ENCODE results near the gene CTNNBIP1. TPM values are rescaled to one million over a fixed set of nuclear protein-coding genes. Genes with fewer than 3 reads are reported as not detected.

Gene CTNNBIP1
- total RNA-seq, 1 donor from 2014 or later, result 44.7 TPM

DNA sequence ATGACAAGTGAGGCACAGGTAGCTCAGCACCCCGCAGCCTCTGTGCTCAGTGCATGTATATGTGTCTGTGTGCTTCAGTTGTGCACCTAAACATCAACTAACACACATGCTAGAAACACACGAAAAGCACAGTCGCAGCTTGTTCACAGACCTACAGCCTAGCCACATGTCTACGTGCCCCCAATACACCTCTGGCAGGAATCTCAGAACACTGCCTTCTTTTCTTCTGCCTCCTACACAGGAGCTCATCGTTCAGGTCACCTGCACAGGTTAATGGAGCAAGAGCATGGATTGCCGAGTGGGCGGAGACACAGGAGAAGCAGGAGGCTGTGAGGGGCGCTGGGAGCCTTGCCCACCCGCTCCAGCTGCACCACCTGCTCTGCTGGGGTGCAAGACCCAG lies 31.7 kb downstream of the CTNNBIP1 start:
- Histone ChIP-seq H3K27me3 (no peaks in the 10 kb centered on the region), H3K4me1 (peaks cover 27% of the 10 kb centered on the region), H3K36me3 (no peaks in the 10 kb centered on the region), H3K4me3 (no peak overlapping the region), H3K27ac (no peak overlapping the region), H3K9me3 (no peaks in the 10 kb centered on the region)
- intact Hi-C loops (cut with DNase I), result loop anchor here (10.0 kb wide), 1 partner anchor 56 kb away; no protein-coding TSS in a partner anchor
- no peak for TF ChIP-seq POLR2AphosphoS5 (IDR thresholded peaks at IDR 0.05; ENCODE audit: insufficient read depth in 1 of 2, low read depth in 1 of 2)
- TF ChIP-seq, protein P1, sequence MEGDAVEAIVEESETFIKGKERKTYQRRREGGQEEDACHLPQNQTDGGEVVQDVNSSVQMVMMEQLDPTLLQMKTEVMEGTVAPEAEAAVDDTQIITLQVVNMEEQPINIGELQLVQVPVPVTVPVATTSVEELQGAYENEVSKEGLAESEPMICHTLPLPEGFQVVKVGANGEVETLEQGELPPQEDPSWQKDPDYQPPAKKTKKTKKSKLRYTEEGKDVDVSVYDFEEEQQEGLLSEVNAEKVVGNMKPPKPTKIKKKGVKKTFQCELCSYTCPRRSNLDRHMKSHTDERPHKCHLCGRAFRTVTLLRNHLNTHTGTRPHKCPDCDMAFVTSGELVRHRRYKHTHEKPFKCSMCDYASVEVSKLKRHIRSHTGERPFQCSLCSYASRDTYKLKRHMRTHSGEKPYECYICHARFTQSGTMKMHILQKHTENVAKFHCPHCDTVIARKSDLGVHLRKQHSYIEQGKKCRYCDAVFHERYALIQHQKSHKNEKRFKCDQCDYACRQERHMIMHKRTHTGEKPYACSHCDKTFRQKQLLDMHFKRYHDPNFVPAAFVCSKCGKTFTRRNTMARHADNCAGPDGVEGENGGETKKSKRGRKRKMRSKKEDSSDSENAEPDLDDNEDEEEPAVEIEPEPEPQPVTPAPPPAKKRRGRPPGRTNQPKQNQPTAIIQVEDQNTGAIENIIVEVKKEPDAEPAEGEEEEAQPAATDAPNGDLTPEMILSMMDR (IDR thresholded peaks at IDR 0.05), result no peak
- TF ChIP-seq POLR2A (IDR thresholded peaks at IDR 0.05), result no peak
- no peak for DNase-seq (ENCODE audit: extremely low spot score in 2 of 2)

- DNase-seq (ENCODE audit: extremely low spot score in 2 of 2), result no peak
Measured at GRCh38 chr1:9877962-9878361, 32.1 kb downstream of the CTNNBIP1 start.

GRCh38 chr1:9875636-9876000 lies 34.5 kb downstream of the CTNNBIP1 start:
- Histone ChIP-seq H3K27ac (no peak overlapping the region), H3K4me3 (peak overlapping the region in 1 of 2 donors; percentile 18), H3K27me3 (no peaks in the 10 kb centered on the region), H3K9me3 (no peaks in the 10 kb centered on the region), H3K4me1 (peaks cover 36% of the 10 kb centered on the region), H3K36me3 (peaks cover 0 to 5% of the 10 kb centered on the region in 2 donors)
- intact Hi-C loops (cut with DNase I), result loop anchor here (10.0 kb wide), 1 partner anchor 59 kb away; no protein-coding TSS in a partner anchor
- TF ChIP-seq, protein P1 (IDR thresholded peaks at IDR 0.05), result no peak
- TF ChIP-seq POLR2AphosphoS5 (IDR thresholded peaks at IDR 0.05; ENCODE audit: insufficient read depth in 1 of 2, low read depth in 1 of 2) (no peak), POLR2A (IDR thresholded peaks at IDR 0.05) (no peak)
- DNase-seq (ENCODE audit: extremely low spot score in 2 of 2), result no peak

More at GRCh38 chr1:9877962-9878361, 32.1 kb downstream of the CTNNBIP1 start:
- TF ChIP-seq POLR2AphosphoS5 (IDR thresholded peaks at IDR 0.05; ENCODE audit: insufficient read depth in 1 of 2, low read depth in 1 of 2) (peak; percentile 35 to 54), POLR2A (IDR thresholded peaks at IDR 0.05) (no peak)
- TF ChIP-seq, protein P1 (IDR thresholded peaks at IDR 0.05), result no peak
- Histone ChIP-seq H3K4me3 (peak overlapping the region in 1 of 2 donors; percentile 6), H3K27me3 (no peaks in the 10 kb centered on the region), H3K27ac (no peak overlapping the region), H3K4me1 (peaks cover 29% of the 10 kb centered on the region), H3K36me3 (no peaks in the 10 kb centered on the region), H3K9me3 (no peaks in the 10 kb centered on the region)
- intact Hi-C loops (cut with DNase I), result loop anchor here (10.0 kb wide), 1 partner anchor 57 kb away; no protein-coding TSS in a partner anchor

DNA sequence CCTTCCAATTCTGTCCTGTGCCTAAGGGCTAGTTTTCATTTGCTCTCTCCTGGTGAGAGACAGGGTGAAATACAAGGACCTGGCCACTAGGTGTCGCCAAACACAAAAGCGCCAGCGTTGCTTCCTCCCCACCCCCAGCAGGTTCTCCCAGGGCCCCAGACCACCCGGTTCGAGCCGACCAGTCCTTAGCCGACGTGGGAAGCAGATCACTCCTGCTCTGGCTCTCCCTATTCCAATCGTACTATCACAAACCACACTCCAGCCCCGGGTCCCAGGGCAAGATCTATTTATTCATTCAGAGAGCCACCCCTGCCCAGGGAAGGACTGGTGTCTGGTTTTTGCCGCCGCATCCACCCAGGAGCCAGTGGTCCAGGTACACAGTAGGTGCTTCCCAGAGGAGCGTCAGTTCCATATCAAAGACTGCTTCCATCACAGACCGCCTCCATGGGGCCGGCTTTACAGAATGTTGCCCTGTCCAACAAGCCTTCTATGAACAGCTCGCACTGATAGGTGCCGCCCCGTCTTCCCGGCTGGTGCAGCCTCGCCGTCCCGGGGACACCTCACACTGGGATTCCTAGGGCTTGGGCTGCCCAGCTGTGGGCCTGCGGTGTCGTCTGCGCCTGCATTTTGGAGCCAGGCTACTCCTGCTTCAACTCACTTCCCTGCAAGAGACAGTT lies 35.0 kb downstream of the CTNNBIP1 start:
- no peak for TF ChIP-seq POLR2AphosphoS5 (IDR thresholded peaks at IDR 0.05; ENCODE audit: insufficient read depth in 1 of 2, low read depth in 1 of 2)
- TF ChIP-seq, protein P1 (IDR thresholded peaks at IDR 0.05), result peak; percentile 86 to 93 (median 88)
- Histone ChIP-seq H3K4me1 (peaks cover 38% of the 10 kb centered on the region), H3K27ac (peak overlapping the region; percentile 8), H3K36me3 (peaks cover 0 to 7% of the 10 kb centered on the region in 2 donors), H3K27me3 (no peaks in the 10 kb centered on the region), H3K4me3 (peak overlapping the region in 1 of 2 donors; percentile 18), H3K9me3 (no peaks in the 10 kb centered on the region)
- intact Hi-C loops (cut with DNase I), result loop anchor here (10.0 kb wide), 1 partner anchor 60 kb away; no protein-coding TSS in a partner anchor
- DNase-seq (ENCODE audit: extremely low spot score in 2 of 2), result no peak

DNA sequence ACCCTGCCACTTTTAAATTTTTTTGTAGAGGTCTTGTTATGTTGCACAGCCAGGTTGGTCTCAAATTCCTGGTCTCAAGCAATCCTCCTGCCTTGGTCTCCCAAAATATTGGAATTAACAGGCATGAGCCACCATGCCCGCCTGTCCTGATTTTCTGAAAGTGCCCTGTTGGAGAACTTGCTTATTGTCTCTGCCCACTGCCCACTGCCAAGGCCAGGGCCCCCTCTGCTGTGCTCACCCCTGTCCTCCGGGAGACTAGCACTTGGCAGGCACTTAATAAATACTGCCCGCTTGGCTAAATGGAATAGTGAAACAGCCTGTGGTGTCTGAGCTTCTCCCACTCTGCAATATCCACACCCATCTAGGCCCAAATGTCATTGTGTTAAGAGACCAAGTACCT lies 35.7 kb downstream of the CTNNBIP1 start:
- intact Hi-C loops (cut with DNase I), result loop anchor here (10.0 kb wide), 1 partner anchor 60 kb away; no protein-coding TSS in a partner anchor
- Histone ChIP-seq H3K4me3 (no peak overlapping the region), H3K36me3 (peaks cover 0 to 8% of the 10 kb centered on the region in 2 donors), H3K27ac (peak overlapping the region; percentile 8), H3K4me1 (peaks cover 38% of the 10 kb centered on the region), H3K9me3 (no peaks in the 10 kb centered on the region), H3K27me3 (no peaks in the 10 kb centered on the region)
- TF ChIP-seq POLR2AphosphoS5 (IDR thresholded peaks at IDR 0.05; ENCODE audit: insufficient read depth in 1 of 2, low read depth in 1 of 2) (no peak), POLR2A (IDR thresholded peaks at IDR 0.05) (no peak)
- TF ChIP-seq, protein P1 (IDR thresholded peaks at IDR 0.05), result no peak
- DNase-seq (ENCODE audit: extremely low spot score in 2 of 2), result no peak
